GM12872 (cell line): Measurements from ENCODE around the gene ATF4.

Experiments
- CTCF ChIP-seq: IDR thresholded peaks from 3 replicates; pipeline ENCODE4 v1.5.1; 2011; ENCODE audit warnings: low read depth, mild to moderate bottlenecking, low read length, moderate library complexity; ENCODE audit not compliant: insufficient read depth

ATF4 gene

GRCh38 chr22:39535357-39535725 is 15.0 kb downstream of the ATF4 start:
- no peak for TF ChIP-seq CTCF

DNA sequence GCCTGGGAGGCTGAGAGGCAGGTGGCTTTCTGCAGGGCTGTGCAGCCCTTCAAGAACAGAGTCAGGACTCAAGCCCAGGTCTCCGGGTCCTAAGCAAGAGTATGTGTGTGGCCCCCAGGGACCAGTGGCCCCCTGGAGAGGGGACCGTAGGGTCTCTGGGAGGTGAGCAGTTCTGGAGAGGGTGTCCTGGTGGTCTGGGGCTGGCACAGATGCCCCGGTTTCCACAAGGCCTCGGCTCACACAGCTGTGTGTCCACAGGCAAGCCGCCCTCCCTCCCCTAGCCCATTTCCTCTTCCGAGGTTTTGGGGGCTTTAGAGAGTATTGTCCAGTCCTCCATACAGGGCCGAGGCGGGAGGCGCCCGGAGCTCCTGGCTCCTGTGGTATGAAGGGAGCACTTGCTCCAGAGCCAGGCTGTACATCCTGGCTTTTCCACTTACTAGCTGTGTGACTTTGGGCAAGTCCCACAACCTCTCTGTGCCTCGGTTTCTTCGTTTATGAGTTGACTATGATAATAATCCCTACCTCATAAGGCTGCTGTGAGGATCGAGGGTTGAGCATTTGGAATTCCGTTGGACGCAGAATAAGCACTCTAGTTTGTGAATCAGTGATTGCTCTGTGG is 15.6 kb downstream of the ATF4 start:
- TF ChIP-seq CTCF: no peak

- TF ChIP-seq CTCF: no peak
Measured at GRCh38 chr22:39536711-39537110, 16.3 kb downstream of the ATF4 start.

DNA sequence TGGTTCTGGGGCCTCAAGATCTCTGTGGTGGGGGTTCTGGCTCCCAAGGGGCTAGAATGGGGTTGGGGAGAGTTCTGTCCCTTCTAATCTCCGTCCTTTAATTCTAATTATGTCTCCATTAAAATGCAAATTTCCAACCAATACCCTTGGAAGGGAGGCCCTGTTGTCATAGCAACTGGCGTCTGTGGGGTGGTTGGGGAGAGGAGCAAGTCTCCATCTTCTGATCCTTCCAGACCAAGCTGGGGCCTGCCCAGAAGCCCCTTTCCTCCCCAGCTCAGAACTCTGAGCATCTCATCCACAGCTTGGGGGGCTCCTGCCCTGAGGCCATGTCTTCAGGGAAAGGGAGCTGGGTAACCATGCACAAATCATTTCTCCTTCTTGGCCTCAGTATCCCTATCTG is 17.6 kb downstream of the ATF4 start:
- no peak for TF ChIP-seq CTCF

- peak; percentile 57 for TF ChIP-seq CTCF
Measured at GRCh38 chr22:39543095-39543494, 22.7 kb downstream of the ATF4 start.

DNA sequence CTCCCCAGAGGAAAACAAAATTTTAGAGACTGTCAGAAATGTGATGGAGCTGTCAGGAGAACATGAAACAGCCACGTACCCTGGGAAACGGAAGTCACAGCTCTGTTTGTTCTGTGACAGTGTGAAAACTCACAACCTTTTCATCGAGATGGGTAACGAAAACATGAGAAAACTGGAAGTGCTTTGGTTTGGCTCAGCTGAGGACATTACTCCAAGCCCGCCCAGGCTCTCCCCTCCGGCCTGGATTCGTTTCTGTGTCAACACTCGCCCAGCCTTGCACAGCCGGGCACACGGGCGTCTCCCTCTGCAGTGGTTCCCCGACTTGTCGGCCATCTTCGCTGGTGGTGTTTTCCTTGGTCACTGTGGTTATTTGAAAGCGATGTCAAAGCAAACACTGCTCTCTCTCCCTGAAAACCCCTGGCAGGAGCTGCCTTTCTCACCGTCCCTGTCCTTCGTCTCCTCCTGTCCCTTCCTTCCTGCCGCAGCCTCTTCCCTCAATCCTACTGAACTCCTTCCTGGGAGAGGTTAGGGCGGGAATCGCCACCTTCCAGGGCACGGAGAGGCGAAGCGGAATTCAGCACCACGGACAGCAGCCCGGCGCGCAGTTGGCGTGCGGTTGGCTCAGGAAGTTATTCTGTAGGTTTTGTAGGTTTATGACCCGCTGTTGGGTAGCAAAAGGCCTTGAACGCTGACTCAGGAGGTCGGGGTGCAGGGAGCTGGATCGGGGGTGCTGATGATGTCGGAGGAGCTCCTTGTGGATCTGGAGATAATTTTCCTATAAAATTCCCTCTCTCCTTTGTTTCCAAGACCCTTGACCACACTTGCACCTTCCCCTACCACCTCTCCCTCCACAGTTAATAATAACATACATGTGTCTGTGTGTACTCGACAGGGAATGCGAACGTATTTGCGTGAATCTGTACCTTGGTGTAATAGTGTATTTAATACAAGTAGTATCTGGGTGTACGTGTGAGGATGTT is 25.3 kb downstream of the ATF4 start:
- no peak for TF ChIP-seq CTCF

- TF ChIP-seq CTCF: no peak
Measured at GRCh38 chr22:39546889-39547586, 26.7 kb downstream of the ATF4 start.
